RPMI8226 (cell line): Measurements from ENCODE around the gene C11orf65.

Source experiments
- DNase-seq: peaks from one replicate; pipeline ENCODE4 v3.0.0-alpha.2; 2015

Gene C11orf65

DNA sequence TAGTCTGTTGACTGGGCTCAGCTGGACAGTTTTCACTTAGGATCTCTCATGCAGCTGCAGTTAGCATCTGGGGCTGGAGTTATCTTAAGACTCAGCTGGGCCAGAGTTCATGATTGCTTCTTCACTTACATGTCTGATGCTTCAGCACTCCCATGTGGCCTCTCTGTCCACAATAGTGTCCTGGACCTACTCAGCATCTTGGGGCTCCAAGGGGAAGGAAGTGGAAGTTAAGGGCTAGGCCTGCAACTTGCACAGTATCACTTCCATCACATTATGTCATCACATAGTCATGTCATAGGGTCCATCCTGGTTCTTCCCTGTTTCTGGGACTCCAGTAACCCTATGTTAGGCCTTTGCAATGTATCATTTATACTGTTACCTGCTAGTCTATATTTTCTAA, 115.9 kb downstream of the C11orf65 start:
- DNase-seq: no peak

DNA sequence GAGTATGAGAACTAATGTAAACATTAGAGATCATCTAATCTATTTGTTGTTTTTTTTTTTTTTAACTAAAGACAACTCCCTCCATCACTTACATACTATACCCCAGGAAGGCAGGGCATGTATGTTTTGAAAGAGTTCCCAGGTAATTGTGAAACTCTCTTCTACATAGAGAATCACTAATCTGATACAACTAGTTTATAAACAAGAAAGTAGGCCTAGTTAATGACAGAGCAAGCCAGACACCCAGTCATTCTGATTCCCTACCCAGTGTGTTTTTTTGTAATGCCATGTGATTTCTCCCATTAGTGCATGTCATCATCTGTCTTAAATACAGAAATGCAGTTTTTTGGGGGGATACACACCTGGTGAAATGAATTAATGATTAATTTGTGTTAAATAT, 120.9 kb downstream of the C11orf65 start:
- no peak for DNase-seq

GRCh38 chr11:108345767-108346166, 121.6 kb downstream of the C11orf65 start:
- no peak for DNase-seq

DNA sequence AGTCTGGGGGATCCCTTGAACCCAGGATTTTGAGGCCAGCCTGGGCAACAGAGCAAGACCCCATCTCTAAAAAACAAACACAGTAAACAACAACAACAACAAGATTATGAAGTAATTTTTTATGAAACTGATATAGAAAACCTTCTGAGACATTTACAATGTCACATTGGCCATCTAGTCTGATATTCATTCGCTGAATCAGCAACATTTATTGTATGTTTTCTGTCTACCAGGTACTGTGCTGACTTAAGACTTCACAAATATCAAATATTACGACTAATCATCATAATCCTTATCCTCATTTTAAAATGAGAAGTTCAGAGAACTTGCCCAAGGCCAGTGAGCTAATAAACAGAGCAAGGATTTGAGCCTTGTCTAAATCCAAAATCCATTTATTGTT, 123.6 kb downstream of the C11orf65 start:
- no peak for DNase-seq

DNA sequence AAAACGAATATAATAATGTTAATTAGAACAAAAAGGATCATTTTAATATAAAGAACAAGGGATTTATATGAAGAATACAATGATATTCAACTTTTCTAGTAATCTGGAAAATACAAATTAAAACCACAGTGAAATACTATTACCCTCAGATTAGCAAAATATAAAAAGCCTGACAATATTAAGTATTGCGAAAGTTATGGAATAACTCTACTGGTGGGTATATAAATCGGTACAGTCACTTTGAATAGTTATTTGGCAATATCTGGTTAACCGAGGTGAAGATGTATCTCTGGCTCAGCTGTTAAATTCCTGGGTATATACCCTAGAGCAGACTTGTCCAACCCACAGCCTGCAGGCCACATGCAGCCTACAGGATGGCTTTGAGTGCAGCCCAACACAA, 125.7 kb downstream of the C11orf65 start:
- DNase-seq: no peak

- no peak for DNase-seq
Observed at GRCh38 chr11:108340973-108341372, 126.4 kb downstream of the C11orf65 start.

- DNase-seq: no peak
Observed at GRCh38 chr11:108338750-108339149, 128.6 kb downstream of the C11orf65 start.

DNA sequence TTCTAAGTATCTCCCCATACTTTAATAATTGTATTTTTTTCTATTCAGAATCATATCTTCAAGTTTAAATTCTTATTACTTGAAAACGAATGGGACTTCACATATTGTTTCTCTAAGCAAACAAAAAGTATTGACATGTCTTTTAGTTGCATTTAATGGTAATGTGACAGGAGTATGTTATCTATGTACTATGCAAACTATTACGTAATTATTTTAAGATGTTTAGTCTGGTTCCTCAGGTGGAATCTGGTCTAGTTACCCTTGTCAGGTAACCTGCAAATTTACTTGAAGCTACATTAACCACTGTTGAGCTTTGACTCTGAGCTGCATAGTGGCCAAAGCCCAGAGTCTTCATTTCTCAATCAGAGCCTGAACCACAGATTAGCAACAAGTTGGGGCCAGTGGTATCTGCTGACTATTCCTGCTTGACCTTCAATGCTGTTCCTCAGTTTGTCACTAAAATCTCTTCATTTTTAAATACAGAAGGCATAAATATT, 133.9 kb downstream of the C11orf65 start:
- DNase-seq: no peak
